Astrocyte (in vitro differentiated cells and primary cell): ENCODE data around the gene IMPDH1. TPM values are rescaled to one million over a fixed set of nuclear protein-coding genes. Genes with fewer than 3 reads are reported as not detected.

Experiments
- DNase-seq: peaks from one replicate; pipeline ENCODE4 v3.0.0-alpha.2; 2010; ENCODE audit warnings: low read depth
- FAIRE-seq: peaks from 2 replicates; lab custom pipeline; 2011; peaks lifted over from hg19 to GRCh38; lab: Jason Lieb, UNC
- H2AFZ ChIP-seq: 2 replicates; pipeline ENCODE4 v1.6.0; 2012; ENCODE audit warnings: low read depth, low read length, inconsistent platforms
- H3K27ac ChIP-seq: 2 replicates; pipeline ENCODE4 v1.5.1; 2011; ENCODE audit warnings: low read depth, low read length, inconsistent platforms
- H3K27me3 ChIP-seq: 2 replicates; pipeline ENCODE4 v1.6.0; 2011; ENCODE audit warnings: low read length, inconsistent platforms; ENCODE audit not compliant: insufficient read depth
- H3K36me3 ChIP-seq: 2 replicates; pipeline ENCODE4 v1.5.1; 2011; ENCODE audit warnings: low read length, inconsistent platforms; ENCODE audit not compliant: insufficient read depth
- H3K4me1 ChIP-seq: 2 replicates; pipeline ENCODE4 v1.5.1; 2011; ENCODE audit warnings: low read length, inconsistent platforms; ENCODE audit not compliant: insufficient read depth
- H3K4me2 ChIP-seq: 2 replicates; pipeline ENCODE4 v1.6.0; 2012; ENCODE audit warnings: low read length, inconsistent platforms
- H3K4me3 ChIP-seq: 2 replicates; pipeline ENCODE4 v1.5.1; 2011; ENCODE audit warnings: low read depth, mild to moderate bottlenecking, low read length, inconsistent platforms; ENCODE audit not compliant: insufficient read depth
- H3K79me2 ChIP-seq: 2 replicates; pipeline ENCODE4 v1.6.0; 2012; ENCODE audit warnings: mild to moderate bottlenecking, low read length, inconsistent platforms; ENCODE audit not compliant: insufficient read depth
- H3K9ac ChIP-seq: 2 replicates; pipeline ENCODE4 v1.6.0; 2012; ENCODE audit warnings: mild to moderate bottlenecking, low read length, inconsistent platforms
- H3K9me3 ChIP-seq: 2 replicates; pipeline ENCODE4 v1.5.1; 2012; ENCODE audit warnings: low read depth, mild to moderate bottlenecking, low read length, inconsistent platforms; ENCODE audit not compliant: insufficient read depth
- H4K20me1 ChIP-seq: 2 replicates; pipeline ENCODE4 v1.6.0; 2012; ENCODE audit warnings: low read length, inconsistent platforms; ENCODE audit not compliant: insufficient read depth
- H3K27ac Mint-ChIP-seq: one replicate; pipeline ENCODE4 v1.8.0; 2021; ENCODE audit warnings: mild to moderate bottlenecking, mixed read lengths; ENCODE audit not compliant: unreplicated experiment
- H3K27me3 Mint-ChIP-seq: one replicate; pipeline ENCODE4 v1.8.0; 2021; ENCODE audit warnings: low read depth, mixed read lengths; ENCODE audit not compliant: unreplicated experiment
- H3K36me3 Mint-ChIP-seq: one replicate; pipeline ENCODE4 v1.8.0; 2021; ENCODE audit warnings: low read depth, mixed read lengths; ENCODE audit not compliant: unreplicated experiment
- H3K4me1 Mint-ChIP-seq: one replicate; pipeline ENCODE4 v1.8.0; 2021; ENCODE audit warnings: low read depth, mixed read lengths; ENCODE audit not compliant: unreplicated experiment
- H3K4me3 Mint-ChIP-seq: one replicate; pipeline ENCODE4 v1.8.0; 2021; ENCODE audit warnings: mild to moderate bottlenecking, moderate library complexity, mixed read lengths; ENCODE audit not compliant: unreplicated experiment
- H3K9me3 Mint-ChIP-seq: one replicate; pipeline ENCODE4 v1.8.0; 2021; ENCODE audit warnings: mild to moderate bottlenecking, mixed read lengths; ENCODE audit not compliant: unreplicated experiment
- EZH2 ChIP-seq: IDR thresholded peaks from 2 replicates; pipeline ENCODE4 v1.6.1; 2012; ENCODE audit warnings: mild to moderate bottlenecking, low read length, inconsistent platforms; ENCODE audit not compliant: insufficient read depth
- total RNA-seq: library from RNA; stranded (reverse); gene quantifications from 2 replicates; pipeline ENCODE4 v1.2.1, GENCODE V29; 2021
- TF ChIP-seq, protein P1 (sequence below): IDR thresholded peaks from 2 replicates; pipeline ENCODE4 v1.5.1; 2011; ENCODE audit warnings: low read depth, mild to moderate bottlenecking, inconsistent platforms, low read length, moderate library complexity; ENCODE audit not compliant: insufficient read depth

IMPDH1 gene
- total RNA-seq, 1 donor from 2014 or later = 43.9 TPM

GRCh38 chr7:128378637-128379036 is 31.1 kb downstream of the IMPDH1 start:
- Histone ChIP-seq H3K4me3 (no peak overlapping the region), H3K79me2 (no peaks in the 10 kb centered on the region), H3K36me3 (no peaks in the 10 kb centered on the region), H3K27ac (no peak overlapping the region), H2AFZ (no peak overlapping the region), H3K4me2 (no peak overlapping the region), H4K20me1 (no peaks in the 10 kb centered on the region), H3K27me3 (peaks cover 13% of the 10 kb centered on the region), H3K4me1 (no peaks in the 10 kb centered on the region), H3K9ac (no peak overlapping the region), H3K9me3 (no peaks in the 10 kb centered on the region)
- Mint-ChIP-seq H3K27me3 (peaks cover 29% of the 10 kb centered on the region), H3K4me3 (no peak overlapping the region), H3K36me3 (no peaks in the 10 kb centered on the region), H3K27ac (no peak overlapping the region), H3K9me3 (peaks cover 7% of the 10 kb centered on the region), H3K4me1 (peaks cover 4% of the 10 kb centered on the region)
- no peak for DNase-seq
- TF ChIP-seq, protein P1, sequence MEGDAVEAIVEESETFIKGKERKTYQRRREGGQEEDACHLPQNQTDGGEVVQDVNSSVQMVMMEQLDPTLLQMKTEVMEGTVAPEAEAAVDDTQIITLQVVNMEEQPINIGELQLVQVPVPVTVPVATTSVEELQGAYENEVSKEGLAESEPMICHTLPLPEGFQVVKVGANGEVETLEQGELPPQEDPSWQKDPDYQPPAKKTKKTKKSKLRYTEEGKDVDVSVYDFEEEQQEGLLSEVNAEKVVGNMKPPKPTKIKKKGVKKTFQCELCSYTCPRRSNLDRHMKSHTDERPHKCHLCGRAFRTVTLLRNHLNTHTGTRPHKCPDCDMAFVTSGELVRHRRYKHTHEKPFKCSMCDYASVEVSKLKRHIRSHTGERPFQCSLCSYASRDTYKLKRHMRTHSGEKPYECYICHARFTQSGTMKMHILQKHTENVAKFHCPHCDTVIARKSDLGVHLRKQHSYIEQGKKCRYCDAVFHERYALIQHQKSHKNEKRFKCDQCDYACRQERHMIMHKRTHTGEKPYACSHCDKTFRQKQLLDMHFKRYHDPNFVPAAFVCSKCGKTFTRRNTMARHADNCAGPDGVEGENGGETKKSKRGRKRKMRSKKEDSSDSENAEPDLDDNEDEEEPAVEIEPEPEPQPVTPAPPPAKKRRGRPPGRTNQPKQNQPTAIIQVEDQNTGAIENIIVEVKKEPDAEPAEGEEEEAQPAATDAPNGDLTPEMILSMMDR = no peak
- no peak for TF ChIP-seq EZH2
- FAIRE-seq = no peak

DNA sequence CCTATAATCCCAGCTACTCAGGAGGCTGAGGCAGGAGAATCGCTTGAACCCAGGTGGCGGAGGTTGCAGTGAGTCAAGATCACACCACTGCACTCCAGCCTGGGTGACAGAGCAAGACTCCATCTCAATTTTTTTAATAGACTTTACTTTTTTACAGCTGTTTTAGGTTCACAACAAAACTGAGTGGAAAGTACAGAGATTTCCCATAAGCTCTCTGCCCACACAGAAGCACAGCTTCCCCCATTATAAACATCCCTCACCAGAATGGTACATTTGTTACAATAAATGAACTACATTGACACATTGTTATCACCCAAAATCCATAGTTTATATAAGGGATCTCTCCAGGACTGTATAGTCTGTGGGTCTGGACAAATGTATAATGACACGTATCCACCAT is 33.7 kb downstream of the IMPDH1 start:
- H3K4me1 Mint-ChIP-seq = peaks cover 4% of the 10 kb centered on the region
- Histone ChIP-seq H3K4me1 (no peaks in the 10 kb centered on the region), H4K20me1 (no peaks in the 10 kb centered on the region), H3K4me3 (no peak overlapping the region), H2AFZ (no peak overlapping the region), H3K27ac (no peak overlapping the region), H3K79me2 (no peaks in the 10 kb centered on the region), H3K9me3 (no peaks in the 10 kb centered on the region), H3K27me3 (peaks cover 7% of the 10 kb centered on the region), H3K4me2 (no peak overlapping the region), H3K36me3 (no peaks in the 10 kb centered on the region), H3K9ac (no peak overlapping the region)
- H3K9me3 Mint-ChIP-seq = peaks cover 9% of the 10 kb centered on the region
- no peak overlapping the region for H3K27ac Mint-ChIP-seq
- no peak overlapping the region for H3K4me3 Mint-ChIP-seq
- peaks cover 21% of the 10 kb centered on the region for H3K27me3 Mint-ChIP-seq
- DNase-seq = no peak
- no peaks in the 10 kb centered on the region for H3K36me3 Mint-ChIP-seq
- TF ChIP-seq EZH2 = no peak
- TF ChIP-seq, protein P1 = no peak
- FAIRE-seq = no peak

GRCh38 chr7:128374041-128374440 is 35.7 kb downstream of the IMPDH1 start:
- no peak for TF ChIP-seq EZH2
- TF ChIP-seq, protein P1 = no peak
- H4K20me1 ChIP-seq = no peaks in the 10 kb centered on the region

More at GRCh38 chr7:128374041-128374440, 35.7 kb downstream of the IMPDH1 start:
- no peaks in the 10 kb centered on the region for H3K4me1 ChIP-seq
- H3K36me3 ChIP-seq = no peaks in the 10 kb centered on the region
- peaks cover 14% of the 10 kb centered on the region for H3K27me3 Mint-ChIP-seq
- FAIRE-seq (no peak), DNase-seq (no peak)
- peaks cover 4% of the 10 kb centered on the region for H3K4me1 Mint-ChIP-seq
- H3K79me2 ChIP-seq = no peaks in the 10 kb centered on the region
- peaks cover 7% of the 10 kb centered on the region for H3K27me3 ChIP-seq
- H2AFZ ChIP-seq = no peak overlapping the region
- no peak overlapping the region for H3K4me2 ChIP-seq
- H3K4me3 ChIP-seq = no peak overlapping the region
- H3K36me3 Mint-ChIP-seq = no peaks in the 10 kb centered on the region
- H3K9me3 Mint-ChIP-seq = peaks cover 9% of the 10 kb centered on the region
- no peaks in the 10 kb centered on the region for H3K9me3 ChIP-seq
- no peak overlapping the region for H3K9ac ChIP-seq
- H3K4me3 Mint-ChIP-seq = no peak overlapping the region
- no peak overlapping the region for H3K27ac Mint-ChIP-seq
- H3K27ac ChIP-seq = no peak overlapping the region
